ENCODE results near the gene ERI3.

GRCh38 chr1:44316231-44316759 is 38.8 kb downstream of the ERI3 start:
- TF ChIP-seq CTCF (IDR thresholded peaks at IDR 0.05) (no peak), POLR2A (IDR thresholded peaks at IDR 0.05) (no peak)

Data from thyroid gland (tissue), 4 donors.